Body of pancreas (tissue), 4 donors: ENCODE measurements around the gene PTBP3. TPM values are rescaled to one million over a fixed set of nuclear protein-coding genes. Genes with fewer than 3 reads are reported as not detected.

Source experiments
- ATAC-seq: fragments of 150-250 bp; one replicate; pipeline ENCODE4 v1.9.1; 2016
- DNase-seq, 4 donors: peaks; one replicate each; pipeline ENCODE4 v3.0.0-alpha.2; 2019
- H3K27ac ChIP-seq, 4 donors: fragments of 200-600 bp; sonication (generic); 1 replicate in 3 of 4; 2 replicates in 1 of 4; pipeline versions ENCODE4 v1.5.1 to v1.6.1; 2016 to 2019; ENCODE audit warnings: mild to moderate bottlenecking in 1 of 4, mixed read lengths in 1 of 4, moderate library complexity in 1 of 4
- H3K27me3 ChIP-seq, 2 donors: fragments of 200-600 bp; sonication (generic); one replicate each; pipeline ENCODE4 v1.6.0; 2016; ENCODE audit warnings: mild to moderate bottlenecking in 1 of 2
- H3K36me3 ChIP-seq, 2 donors: fragments of 200-600 bp; sonication (generic); replicated peaks in 1 of 2; 2 replicates each; pipeline ENCODE4 v1.5.1; 2016; ENCODE audit warnings: low read depth in 2 of 2; ENCODE audit not compliant: insufficient read depth in 1 of 2
- H3K4me1 ChIP-seq: fragments of 200-600 bp; sonication (generic); one replicate; pipeline ENCODE4 v1.6.0; 2016
- H3K4me3 ChIP-seq, 2 donors: fragments of 200-600 bp; sonication (generic); 1 replicate in 1 of 2; 2 replicates in 1 of 2; pipeline ENCODE4 v1.5.1; 2016 to 2019
- H3K9me3 ChIP-seq, 3 donors: fragments of 200-600 bp; sonication (generic); 1 replicate in 2 of 3; 2 replicates in 1 of 3; pipeline ENCODE4 v1.5.1; 2016
- POLR2A ChIP-seq, 3 donors: fragments of 450-650 bp; IDR thresholded peaks; one replicate each; pipeline ENCODE4 v1.6.1; 2016; ENCODE audit warnings: antibody characterized with exemption in 3 of 3, mild to moderate bottlenecking in 2 of 3
- WGBS, 2 donors: methylation state at CpG; one replicate each; pipeline ENCODE4 v1.1.5; 2017; 5-methylcytosine and 5-hydroxymethylcytosine counted together
- intact Hi-C: fragments of 100-400 bp; cut with DNase I; formaldehyde crosslinking; loops from one replicate; pipeline ENCODE4 v1.15.1; 2023
- total RNA-seq, 2 donors: library from RNA; depleted of rRNA; stranded (reverse); fragments of >200 nt; gene quantifications; one replicate each; pipeline ENCODE4 v1.1.0, GENCODE V29; 2016
- TF ChIP-seq, protein P1 (sequence below), 7 experiments: fragments of 450-650 bp in 4 of 7; fragments of 200-600 bp in 3 of 7; sonication (generic) in 3 of 7; IDR thresholded peaks; one replicate each; pipeline ENCODE4 v1.5.1; 2016 to 2019; ENCODE audit warnings: antibody characterized with exemption in 7 of 7

Gene PTBP3
- total RNA-seq, 2 donors from 2014 or later = 30.4 to 122 TPM

DNA sequence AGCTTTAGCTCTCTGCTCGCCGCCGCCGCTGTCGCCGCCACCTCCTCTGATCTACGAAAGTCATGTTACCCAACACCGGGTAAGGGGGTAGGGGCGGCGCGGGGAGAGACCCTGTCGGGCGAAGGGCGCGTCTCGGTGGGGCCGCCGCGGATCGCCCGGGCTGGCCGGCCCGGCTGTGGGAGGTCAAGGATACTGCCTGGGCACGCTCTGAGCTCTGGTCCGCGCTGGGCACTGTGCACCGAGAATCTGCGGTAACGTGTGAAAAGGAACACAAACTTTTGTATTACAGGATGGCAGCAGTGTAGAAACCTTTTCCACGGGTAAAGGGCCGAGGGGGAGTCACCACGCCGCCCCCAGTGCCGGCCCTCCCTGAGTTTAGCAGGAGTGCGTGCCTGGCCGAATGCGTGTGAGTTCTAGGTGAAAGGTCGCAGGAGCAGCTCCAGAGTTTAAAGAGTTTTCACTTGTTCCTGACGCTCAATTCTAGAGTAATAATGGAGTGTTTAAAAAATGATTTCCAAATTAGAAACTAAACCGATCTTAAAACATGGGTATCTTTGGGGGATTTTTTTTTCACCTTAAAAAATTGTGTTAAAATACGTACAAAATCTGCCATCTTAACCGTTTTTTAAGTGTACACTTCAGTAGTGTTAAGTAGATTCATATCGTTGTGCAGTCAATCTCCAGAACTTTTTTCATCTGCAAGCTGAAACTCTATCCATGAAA, 46.8 kb upstream of the PTBP3 start, which contains the start of gene HSDL2:
Gene HSDL2 (plus strand): TSS at position 7 of the 723 bp plus-strand sequence. CDS start 56 bp downstream, at position 63.
- intact Hi-C loops = no loop called here
- H3K4me3 ChIP-seq = peak within 1 kb of the TSS; percentile 60 to 74
- peak within 1 kb of the TSS; percentile 95 to 98 (median 98) for H3K27ac ChIP-seq
- peaks cover 47% of the 10 kb centered on the region for H3K4me1 ChIP-seq
- H3K27me3 ChIP-seq = no peaks in the 10 kb centered on the region
- DNase-seq (peak in 3 of 4 donors; percentile 57 to 65 (median 60)), ATAC-seq (peak; percentile 45)
- TF ChIP-seq, protein P1, sequence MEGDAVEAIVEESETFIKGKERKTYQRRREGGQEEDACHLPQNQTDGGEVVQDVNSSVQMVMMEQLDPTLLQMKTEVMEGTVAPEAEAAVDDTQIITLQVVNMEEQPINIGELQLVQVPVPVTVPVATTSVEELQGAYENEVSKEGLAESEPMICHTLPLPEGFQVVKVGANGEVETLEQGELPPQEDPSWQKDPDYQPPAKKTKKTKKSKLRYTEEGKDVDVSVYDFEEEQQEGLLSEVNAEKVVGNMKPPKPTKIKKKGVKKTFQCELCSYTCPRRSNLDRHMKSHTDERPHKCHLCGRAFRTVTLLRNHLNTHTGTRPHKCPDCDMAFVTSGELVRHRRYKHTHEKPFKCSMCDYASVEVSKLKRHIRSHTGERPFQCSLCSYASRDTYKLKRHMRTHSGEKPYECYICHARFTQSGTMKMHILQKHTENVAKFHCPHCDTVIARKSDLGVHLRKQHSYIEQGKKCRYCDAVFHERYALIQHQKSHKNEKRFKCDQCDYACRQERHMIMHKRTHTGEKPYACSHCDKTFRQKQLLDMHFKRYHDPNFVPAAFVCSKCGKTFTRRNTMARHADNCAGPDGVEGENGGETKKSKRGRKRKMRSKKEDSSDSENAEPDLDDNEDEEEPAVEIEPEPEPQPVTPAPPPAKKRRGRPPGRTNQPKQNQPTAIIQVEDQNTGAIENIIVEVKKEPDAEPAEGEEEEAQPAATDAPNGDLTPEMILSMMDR (IDR thresholded peaks at IDR 0.05) = no peak
- no peak for TF ChIP-seq POLR2A (IDR thresholded peaks at IDR 0.05)
- 0 to 1% methylated on average over 16 to 43 of the region's 43 CpGs for WGBS, 2 donors
- no peaks in the 10 kb centered on the region for H3K9me3 ChIP-seq
- no peaks in the 10 kb centered on the region for H3K36me3 ChIP-seq

DNA sequence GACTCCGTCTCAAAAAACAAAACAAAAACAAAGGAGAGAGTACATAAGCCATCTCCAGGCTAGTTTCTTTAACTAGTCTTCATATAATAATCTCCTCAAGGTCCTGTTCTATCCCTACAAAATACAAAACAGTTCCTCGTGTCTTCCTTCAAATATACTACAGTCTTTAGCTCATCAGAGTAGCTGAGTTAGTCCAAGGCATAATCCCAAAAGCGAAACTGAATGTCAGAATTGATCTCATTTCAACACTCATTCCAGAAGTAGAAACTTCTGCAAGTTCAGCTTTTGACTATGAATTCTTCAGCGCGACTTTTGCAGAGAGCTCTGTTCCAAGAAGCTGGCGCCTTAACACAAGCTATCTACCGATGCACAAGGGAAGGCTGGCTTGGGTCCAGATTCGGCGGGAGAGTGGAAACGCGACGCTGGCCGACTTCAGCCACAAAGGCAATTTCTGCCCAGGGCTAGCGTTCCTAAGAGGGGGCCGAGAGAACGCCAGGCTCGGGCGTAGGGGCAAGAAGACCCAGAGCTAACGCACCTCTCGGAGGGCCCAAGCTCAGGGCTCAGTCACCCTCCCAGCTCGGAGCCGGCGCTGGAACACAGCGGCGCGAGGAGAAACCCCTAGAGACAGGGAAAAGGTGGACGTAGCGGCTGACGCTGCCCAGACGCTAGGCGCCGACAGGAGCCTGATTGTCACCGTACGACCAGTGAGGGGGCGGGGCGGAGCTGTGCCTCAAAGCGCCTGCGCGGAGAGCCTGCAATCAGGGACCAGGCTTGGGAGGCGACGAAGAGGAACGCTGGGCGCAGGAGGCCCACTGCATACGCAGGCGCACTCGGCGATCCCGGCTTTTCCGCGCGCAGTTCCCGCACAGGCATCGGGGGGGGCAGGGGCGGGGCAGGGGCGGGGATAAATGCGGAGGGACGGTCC, 46.0 kb upstream of the PTBP3 start:
- peaks cover 42% of the 10 kb centered on the region for H3K4me1 ChIP-seq
- intact Hi-C loops = loop anchor here (10.0 kb wide), 1 partner anchor 285 kb away; no protein-coding TSS in a partner anchor
- DNase-seq = peak; percentile 100
- H3K27me3 ChIP-seq = no peaks in the 10 kb centered on the region
- H3K27ac ChIP-seq = peak overlapping the region; percentile 95 to 98 (median 98)
- WGBS, 2 donors = 0% methylated on average over 16 to 56 of the region's 57 CpGs
- ATAC-seq = peak; percentile 96
- TF ChIP-seq, protein P1 (IDR thresholded peaks at IDR 0.05) = peak in 4 of 7 experiments; percentile 7 to 37 (median 18)
- peak; percentile 96 to 99 (median 99) for TF ChIP-seq POLR2A (IDR thresholded peaks at IDR 0.05)
- H3K9me3 ChIP-seq = no peaks in the 10 kb centered on the region
- H3K4me3 ChIP-seq = peak overlapping the region; percentile 60 to 74
- H3K36me3 ChIP-seq = no peaks in the 10 kb centered on the region

DNA sequence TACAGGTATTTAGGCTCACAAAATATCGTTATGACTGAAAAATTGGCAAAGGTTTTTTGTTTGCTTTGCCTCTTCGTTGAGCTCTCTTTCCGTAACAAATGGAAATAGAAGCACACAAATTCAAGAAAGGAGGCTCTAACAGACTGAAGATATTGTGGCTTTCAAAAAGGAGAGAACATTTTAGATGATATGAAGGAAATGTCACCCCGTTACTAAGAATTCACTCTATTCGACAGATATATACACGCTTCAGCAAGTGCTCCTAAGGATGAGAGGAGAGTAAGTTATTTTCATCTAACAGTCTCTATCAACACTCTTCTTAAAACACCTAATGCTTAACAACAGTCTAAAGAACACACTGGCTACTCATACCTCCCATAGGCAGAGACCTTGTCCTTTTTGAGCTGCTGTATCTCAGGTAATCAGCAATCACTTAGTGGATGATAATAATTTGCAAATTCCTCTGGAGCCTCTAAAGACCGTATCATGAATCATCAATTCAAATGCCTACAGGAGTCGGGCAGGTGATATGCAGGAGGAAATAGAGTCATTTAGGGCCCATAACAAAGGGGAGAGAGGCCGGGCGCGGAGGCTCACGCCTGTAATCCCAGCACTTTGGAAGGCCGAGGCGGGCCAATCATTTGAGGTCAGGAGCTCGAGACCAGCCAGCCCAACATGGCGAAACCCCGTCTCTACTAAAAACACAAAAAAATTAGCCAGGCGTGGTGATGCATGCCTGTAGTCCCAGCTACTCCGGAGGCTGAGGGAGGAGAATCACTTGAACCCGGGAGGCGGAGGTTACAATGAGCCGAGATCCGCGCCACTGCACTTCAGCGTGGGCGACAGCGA, 45.1 kb upstream of the PTBP3 start:
- Histone ChIP-seq H3K4me3 (peak overlapping the region; percentile 15 to 50), H3K27me3 (no peaks in the 10 kb centered on the region), H3K9me3 (no peaks in the 10 kb centered on the region), H3K27ac (peak overlapping the region; percentile 95 to 98 (median 98)), H3K36me3 (no peaks in the 10 kb centered on the region), H3K4me1 (peaks cover 34% of the 10 kb centered on the region)
- DNase-seq (peak in 3 of 4 donors; percentile 17 to 36 (median 24)), ATAC-seq (no peak)
- TF ChIP-seq, protein P1 (IDR thresholded peaks at IDR 0.05) = no peak
- TF ChIP-seq POLR2A (IDR thresholded peaks at IDR 0.05) = peak in 1 of 3 donors; percentile 7
- intact Hi-C loops = loop anchor here (10.0 kb wide), 1 partner anchor 284 kb away; no protein-coding TSS in a partner anchor
- 4 to 9% methylated on average over 20 to 27 of the region's 27 CpGs for WGBS, 2 donors

DNA sequence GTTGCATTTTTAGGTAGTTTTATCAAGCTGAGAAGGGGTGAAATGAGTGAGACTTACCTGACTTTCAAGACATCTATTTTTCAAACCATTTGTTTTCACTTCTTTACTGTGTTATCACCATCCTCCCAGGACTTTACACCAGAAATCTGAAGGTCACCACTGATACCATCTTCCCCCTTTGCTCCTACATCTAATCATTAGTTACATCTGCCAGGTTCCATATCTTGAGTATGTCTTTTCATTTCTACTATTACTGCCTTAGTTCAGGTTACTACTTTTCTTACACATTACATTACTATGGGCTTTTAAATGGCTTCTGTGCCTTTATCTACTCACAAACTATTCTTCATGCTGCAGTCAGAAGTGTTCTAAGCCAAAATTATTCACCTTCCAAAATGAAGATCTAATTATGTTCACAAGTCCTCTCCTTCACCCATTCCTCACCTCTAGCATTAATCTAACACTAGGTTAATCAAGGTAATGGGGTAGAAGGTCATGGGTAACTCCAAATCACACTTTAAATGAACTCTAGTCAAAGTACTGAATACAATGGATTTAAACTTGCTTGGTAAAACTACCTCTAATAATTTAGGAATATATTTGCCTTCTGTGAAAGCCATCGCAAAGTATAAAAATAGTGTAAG, 44.4 kb upstream of the PTBP3 start:
- no peaks in the 10 kb centered on the region for H3K27me3 ChIP-seq
- WGBS, 2 donors = 21% methylated on average over 1 of the region's 1 CpG
- H3K4me1 ChIP-seq = peaks cover 32% of the 10 kb centered on the region
- no peak overlapping the region for H3K4me3 ChIP-seq
- intact Hi-C loops = loop anchor here (10.0 kb wide), 1 partner anchor 283 kb away; no protein-coding TSS in a partner anchor
- no peak for ATAC-seq
- H3K9me3 ChIP-seq = no peaks in the 10 kb centered on the region
- TF ChIP-seq, protein P1 (IDR thresholded peaks at IDR 0.05) = no peak
- no peak for TF ChIP-seq POLR2A (IDR thresholded peaks at IDR 0.05)
- H3K36me3 ChIP-seq = no peaks in the 10 kb centered on the region
- H3K27ac ChIP-seq = no peak overlapping the region
- no peak for DNase-seq
